NCI-H226 (cell line): ENCODE data around the gene KIR2DL1.
"Not testable (repeated sequence)": the region's sequence is repeated elsewhere in the genome, so short reads cannot be mapped to it uniquely, and the experiment has no call there.

Source experiments
- DNase-seq: peaks from one replicate; pipeline ENCODE4 v3.0.0-alpha.2; 2015

Gene KIR2DL1

GRCh38 chr19:54771018-54771960, 1.7 kb downstream of the KIR2DL1 start:
- not testable (repeated sequence) for DNase-seq

- DNase-seq, result not testable (repeated sequence)
Measured at GRCh38 chr19:54772666-54773065, 3.1 kb downstream of the KIR2DL1 start.

GRCh38 chr19:54775095-54775815, 5.7 kb downstream of the KIR2DL1 start:
- DNase-seq, result not testable (repeated sequence)

GRCh38 chr19:54775830-54776229, 6.2 kb downstream of the KIR2DL1 start:
- not testable (repeated sequence) for DNase-seq

GRCh38 chr19:54777851-54778250, 8.3 kb downstream of the KIR2DL1 start:
- DNase-seq, result not testable (repeated sequence)

- not testable (repeated sequence) for DNase-seq
Measured at GRCh38 chr19:54778896-54779295, 9.3 kb downstream of the KIR2DL1 start.

GRCh38 chr19:54782916-54783315, 13.3 kb downstream of the KIR2DL1 start:
- DNase-seq, result not testable (repeated sequence)

- not testable (repeated sequence) for DNase-seq
Measured at GRCh38 chr19:54786091-54786723, 16.6 kb downstream of the KIR2DL1 start.

- not testable (repeated sequence) for DNase-seq
Measured at GRCh38 chr19:54788154-54788553, 18.6 kb downstream of the KIR2DL1 start.

GRCh38 chr19:54790711-54791110, 21.1 kb downstream of the KIR2DL1 start:
- no peak for DNase-seq

- DNase-seq, result no peak
Measured at GRCh38 chr19:54791476-54791875, 21.9 kb downstream of the KIR2DL1 start.

GRCh38 chr19:54792814-54793213, 23.2 kb downstream of the KIR2DL1 start:
- DNase-seq, result no peak

GRCh38 chr19:54795758-54796157, 26.2 kb downstream of the KIR2DL1 start:
- no peak for DNase-seq

- DNase-seq, result no peak
Measured at GRCh38 chr19:54803410-54803809, 33.8 kb downstream of the KIR2DL1 start, which contains the start of gene KIR2DL4. TSS of gene KIR2DL4 (plus strand) at chr19:54803610. CDS start at chr19:54803652, 42 bp downstream.

- DNase-seq, result no peak
Measured at GRCh38 chr19:54804101-54804500, 34.5 kb downstream of the KIR2DL1 start.

- DNase-seq, result no peak
Measured at GRCh38 chr19:54804571-54804970, 35.0 kb downstream of the KIR2DL1 start.

GRCh38 chr19:54805665-54806515, 36.3 kb downstream of the KIR2DL1 start:
- DNase-seq, result no peak

GRCh38 chr19:54806516-54806838, 36.9 kb downstream of the KIR2DL1 start:
- DNase-seq, result no peak

GRCh38 chr19:54814571-54814970, 45.0 kb downstream of the KIR2DL1 start:
- not testable (repeated sequence) for DNase-seq

GRCh38 chr19:54816251-54816650, 46.7 kb downstream of the KIR2DL1 start, which contains the start of gene KIR3DL1:
TSS of gene KIR3DL1 (plus strand) at chr19:54816468.
- not testable (repeated sequence) for DNase-seq

GRCh38 chr19:54817670-54818536, 48.3 kb downstream of the KIR2DL1 start:
- no peak for DNase-seq
